IMR-90 (cell line): Measurements from ENCODE around the gene TRPC4.

Experiments used
- FOS ChIP-seq: fragments of 150-350 bp; IDR thresholded peaks from 2 replicates; pipeline ENCODE4 v1.6.1; 2016; ENCODE audit warnings: low read depth, low read length
- TF ChIP-seq, protein P1 (sequence below): conservative IDR thresholded peaks from 2 replicates; pipeline ENCODE4 v1.5.1; 2012; ENCODE audit warnings: mild to moderate bottlenecking, low read depth, low read length, improper control_type of control experiment

GRCh38 chr13:37772644-37773043, 96.9 kb downstream of the TRPC4 start:
- no peak for TF ChIP-seq FOS
- TF ChIP-seq, protein P1, sequence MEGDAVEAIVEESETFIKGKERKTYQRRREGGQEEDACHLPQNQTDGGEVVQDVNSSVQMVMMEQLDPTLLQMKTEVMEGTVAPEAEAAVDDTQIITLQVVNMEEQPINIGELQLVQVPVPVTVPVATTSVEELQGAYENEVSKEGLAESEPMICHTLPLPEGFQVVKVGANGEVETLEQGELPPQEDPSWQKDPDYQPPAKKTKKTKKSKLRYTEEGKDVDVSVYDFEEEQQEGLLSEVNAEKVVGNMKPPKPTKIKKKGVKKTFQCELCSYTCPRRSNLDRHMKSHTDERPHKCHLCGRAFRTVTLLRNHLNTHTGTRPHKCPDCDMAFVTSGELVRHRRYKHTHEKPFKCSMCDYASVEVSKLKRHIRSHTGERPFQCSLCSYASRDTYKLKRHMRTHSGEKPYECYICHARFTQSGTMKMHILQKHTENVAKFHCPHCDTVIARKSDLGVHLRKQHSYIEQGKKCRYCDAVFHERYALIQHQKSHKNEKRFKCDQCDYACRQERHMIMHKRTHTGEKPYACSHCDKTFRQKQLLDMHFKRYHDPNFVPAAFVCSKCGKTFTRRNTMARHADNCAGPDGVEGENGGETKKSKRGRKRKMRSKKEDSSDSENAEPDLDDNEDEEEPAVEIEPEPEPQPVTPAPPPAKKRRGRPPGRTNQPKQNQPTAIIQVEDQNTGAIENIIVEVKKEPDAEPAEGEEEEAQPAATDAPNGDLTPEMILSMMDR, result no peak
